GM21367 (cell line): ENCODE measurements around the gene ARL4A.

Experiments used
- ATAC-seq: cut with Tn5 transposase; IDR thresholded peaks from one replicate; pipeline ENCODE4 v1.9.1; 2021; ENCODE audit not compliant: unreplicated experiment

ARL4A gene

DNA sequence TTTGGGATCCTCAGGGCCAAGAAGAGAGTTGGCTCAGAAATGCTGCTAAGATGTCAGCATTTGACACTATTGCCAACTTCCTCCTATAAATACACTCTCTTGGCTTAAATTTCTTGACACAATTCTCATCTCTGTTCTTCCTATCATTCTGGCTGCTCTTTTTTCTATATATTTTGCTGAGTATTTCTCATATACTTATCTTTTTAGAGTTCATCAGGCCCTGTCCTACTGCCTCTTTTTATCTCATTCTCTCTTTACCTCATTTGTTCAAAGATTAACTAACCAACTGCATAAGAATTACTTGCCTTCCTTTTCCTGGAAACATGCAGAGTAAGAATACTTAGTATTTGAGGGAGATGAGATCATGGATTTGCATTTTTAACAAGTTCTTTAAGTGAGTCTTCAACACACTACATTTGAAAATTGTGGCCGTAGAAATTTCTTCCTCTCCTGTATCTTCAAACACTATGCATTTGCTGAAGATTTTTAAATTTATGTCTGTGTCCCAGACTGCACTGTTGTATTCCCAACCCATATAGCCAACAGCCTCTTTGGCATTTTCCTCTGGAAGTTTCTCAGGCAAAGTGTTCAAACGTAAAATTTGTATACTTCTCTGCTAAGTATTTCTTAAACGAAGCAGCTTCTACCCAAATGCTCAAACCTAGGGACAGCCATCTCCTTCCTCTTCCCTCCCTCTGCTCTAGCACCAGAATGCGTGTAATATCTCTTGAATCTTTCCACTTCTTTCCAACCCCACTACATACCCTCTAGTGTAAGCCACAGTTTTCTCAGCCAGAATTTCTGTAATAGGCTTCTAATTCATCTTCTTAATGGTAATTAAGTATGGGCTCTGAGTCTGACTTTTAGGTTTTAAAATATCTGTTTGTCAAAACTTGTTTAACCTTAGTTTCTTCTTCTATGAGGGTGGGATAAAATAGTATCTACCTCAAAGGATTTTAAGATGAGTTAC lies 35.5 kb downstream of the ARL4A start:
- no peak for ATAC-seq

DNA sequence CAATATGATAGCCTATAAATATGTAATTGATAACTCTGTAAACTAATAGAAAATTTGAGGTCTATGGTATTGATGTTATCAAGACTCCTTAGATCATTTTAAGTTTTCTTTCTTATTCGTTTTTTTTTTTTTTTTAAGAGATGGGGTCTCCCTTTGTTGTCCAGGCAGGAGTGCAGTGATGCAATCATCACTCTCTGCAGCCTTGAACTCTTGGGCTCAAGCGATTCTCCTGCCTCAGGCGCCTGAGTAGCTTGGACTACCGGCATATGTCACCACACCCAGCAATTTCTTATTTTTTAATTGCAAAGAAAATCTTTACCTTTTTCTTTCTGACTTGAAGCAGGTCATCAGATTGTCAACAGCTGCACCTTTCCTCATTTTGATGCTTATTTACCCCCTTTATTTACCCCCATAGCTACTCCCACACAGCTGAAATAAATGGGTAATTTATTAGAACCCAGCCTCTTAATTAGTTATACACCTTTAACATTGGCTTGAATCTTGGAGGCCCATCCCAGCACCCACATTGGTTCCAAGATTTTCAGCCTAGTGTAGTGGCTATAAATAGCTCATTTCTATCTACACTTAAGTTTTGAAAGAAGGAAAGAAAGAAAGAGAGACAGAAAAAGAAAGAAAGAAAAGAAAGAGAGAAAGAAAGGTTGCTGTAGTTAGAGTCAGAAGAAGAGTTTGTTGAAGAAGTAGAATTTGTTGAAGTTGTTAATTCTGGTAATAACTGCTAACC lies 38.3 kb downstream of the ARL4A start:
- no peak for ATAC-seq

DNA sequence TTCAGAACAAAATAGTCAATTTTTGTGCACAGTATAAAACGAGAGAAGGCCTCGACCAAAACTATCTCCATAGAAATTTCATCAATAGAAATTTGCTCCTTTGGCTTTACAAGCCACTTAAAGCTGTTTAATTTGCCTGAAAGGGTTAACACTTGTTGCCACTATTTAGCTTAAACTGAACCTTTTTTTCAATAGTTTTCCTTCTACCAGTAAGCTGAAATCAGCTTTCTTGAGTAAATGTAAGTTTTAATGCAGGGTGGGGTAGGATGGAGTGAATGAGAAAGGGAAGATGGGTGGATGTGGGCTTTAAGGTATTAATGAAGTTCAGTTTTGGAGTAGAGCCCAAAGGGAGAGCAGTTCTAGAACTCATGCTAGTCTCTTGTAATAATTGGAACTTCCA lies 39.5 kb downstream of the ARL4A start:
- ATAC-seq, result no peak

DNA sequence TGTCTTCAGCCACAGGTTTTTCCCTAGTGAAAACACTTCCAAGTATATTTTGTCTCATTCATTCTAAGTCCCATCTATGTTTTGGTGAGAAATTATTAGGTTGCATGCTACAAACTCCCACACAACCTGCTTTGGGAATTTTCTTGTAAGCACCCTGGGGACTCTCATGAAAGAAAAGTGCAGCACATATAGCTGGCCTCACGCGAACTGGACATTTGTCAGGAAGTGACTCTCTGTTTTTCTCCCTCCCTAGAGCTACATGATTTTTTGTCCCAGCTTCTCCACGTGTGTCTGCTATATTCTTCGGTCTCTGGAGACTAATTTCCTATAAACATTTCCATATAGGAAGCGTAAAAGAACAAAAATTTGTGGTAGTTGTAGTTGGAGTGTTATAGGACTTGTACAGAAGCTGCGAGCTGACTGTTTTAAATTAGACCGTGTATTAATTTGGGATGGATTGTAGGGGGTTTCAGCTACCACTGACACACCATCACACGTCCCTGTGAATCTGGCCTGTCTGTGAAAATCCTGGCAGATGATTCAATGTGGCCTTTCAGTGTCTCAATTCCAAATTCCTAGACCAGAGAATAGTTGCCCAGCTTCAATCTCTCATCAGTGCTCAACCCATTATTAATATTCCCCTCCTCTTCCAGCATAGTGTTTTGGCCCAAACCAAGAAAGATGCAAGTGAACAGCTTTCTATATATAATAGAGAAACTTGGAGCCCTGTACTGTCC lies 40.2 kb downstream of the ARL4A start:
- no peak for ATAC-seq

DNA sequence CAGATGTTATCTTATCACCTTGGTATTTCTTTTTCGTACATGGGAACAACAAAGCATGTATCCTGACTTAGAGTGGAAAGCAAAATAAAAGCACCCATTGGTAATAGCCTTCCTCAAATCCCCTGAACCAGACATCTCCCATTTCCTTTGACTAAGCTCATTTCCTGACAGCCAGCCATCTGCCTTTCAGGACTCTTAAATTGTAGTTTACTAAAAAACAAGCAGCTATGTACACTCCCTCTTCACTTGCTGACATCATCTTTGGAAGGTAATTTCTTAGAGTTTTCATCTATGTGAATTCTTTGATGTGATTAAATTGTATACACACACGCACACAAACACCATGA lies 40.7 kb downstream of the ARL4A start:
- no peak for ATAC-seq

DNA sequence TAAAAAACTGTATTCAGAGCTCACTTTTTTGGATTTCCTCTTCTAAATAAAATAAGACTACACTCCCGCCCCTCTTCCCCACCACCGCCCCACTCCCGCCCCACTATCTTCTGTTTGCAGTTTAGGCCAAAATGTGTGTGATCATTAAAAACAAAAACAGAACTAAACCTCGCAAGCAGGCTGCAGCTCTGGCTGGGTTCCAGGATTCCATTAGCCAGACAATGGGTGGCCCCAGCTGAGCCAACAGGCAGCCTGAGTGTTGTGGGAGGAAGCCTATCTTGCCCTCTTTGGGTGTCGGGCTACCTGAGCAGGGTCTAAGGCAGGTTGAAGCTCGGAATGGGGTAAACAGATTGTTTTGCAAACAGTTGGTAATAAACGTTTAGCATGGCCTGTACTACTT lies 41.7 kb downstream of the ARL4A start:
- ATAC-seq, result no peak

DNA sequence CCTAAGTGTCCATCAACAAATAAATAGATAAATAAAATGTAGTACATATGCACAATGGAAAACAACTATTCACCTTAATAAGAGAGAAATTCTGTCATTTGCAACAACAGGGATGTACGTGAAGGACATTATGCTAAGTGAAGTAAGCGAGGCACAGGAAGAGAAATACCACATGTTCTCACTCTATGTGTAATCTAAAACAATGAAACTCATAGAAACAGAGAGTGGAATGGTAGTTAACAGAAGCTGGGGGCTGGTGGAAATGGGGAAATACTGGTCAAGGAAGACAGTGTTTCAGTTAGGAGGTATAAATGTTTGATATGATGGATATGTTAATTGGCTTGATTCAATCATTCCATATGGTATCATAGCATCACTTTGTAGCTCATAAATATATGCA lies 43.1 kb downstream of the ARL4A start:
- ATAC-seq, result no peak

DNA sequence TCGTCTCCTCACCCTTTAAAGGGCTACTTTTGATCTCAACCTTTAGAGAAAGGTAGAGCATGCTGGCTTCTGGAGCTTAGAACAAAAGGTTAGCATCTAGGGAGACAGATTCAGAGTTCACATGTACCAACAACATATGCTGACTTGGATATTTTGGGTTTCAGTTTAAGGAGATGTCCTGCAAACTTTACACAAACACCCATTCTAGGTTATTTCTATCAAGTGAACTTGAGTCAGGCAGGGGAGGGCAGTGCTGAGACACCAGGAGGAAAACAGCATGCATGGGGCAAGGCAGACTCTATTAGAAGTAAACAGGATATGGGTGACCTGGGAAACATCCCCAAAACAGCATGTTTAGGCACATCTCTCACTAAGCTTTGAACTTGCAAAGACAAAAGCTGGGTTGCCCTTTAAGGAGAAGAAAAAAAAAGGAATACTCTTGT lies 43.8 kb downstream of the ARL4A start:
- peak; percentile 43 for ATAC-seq

DNA sequence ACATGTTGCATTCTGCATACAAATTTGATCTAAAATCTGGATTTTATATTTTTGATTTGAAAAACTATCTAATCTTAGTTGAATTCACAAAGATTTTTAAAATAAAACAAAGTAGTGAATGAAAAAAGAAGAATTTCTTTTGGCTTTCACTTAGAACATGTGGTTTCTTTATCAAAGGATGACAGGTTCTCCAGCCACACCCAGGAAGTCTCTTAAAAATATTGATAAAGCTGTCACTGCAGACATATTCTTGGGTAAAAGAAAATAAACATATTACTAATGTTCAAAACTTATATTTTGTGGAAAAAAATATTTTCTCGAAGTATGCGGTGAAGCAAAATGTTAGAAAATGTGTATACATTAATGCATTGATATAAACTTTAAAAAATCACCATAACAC lies 44.3 kb downstream of the ARL4A start:
- ATAC-seq, result no peak

DNA sequence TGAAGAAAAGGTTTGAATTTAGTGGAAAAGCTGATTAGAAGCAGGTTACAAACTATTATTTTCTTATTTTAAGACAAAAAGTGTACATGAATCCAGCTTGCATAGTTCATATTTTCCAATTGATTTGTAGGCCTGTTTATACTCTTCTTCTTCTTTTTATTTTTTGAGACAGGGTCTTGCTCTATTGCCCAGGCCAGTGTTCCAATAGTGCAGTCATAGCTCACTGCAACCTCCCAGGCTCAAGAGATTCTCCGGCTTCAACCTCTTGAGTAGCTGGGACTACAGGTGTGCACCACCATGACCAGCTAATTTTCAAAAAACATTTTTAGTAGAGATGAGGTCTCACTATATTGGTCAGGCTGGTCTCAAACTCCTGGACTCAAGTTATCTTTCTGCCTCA lies 45.0 kb downstream of the ARL4A start:
- ATAC-seq, result no peak

DNA sequence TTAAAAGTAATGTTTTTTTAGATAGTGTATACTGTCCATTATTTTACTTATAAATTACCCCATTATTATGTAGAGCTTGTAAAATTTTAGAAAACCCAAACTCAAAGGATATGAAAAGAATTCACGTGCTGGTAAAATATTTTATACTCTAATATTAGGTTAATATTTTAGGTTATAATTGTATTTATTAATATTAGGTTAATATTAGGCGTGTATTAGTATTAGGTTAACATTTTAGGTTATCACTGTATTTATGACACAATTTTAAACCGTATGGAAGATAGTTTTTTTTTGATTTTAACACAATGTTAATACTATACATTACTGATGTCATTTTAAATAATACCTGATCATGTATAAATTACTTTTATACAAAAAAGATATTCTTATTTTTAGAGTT lies 48.5 kb downstream of the ARL4A start:
- no peak for ATAC-seq

DNA sequence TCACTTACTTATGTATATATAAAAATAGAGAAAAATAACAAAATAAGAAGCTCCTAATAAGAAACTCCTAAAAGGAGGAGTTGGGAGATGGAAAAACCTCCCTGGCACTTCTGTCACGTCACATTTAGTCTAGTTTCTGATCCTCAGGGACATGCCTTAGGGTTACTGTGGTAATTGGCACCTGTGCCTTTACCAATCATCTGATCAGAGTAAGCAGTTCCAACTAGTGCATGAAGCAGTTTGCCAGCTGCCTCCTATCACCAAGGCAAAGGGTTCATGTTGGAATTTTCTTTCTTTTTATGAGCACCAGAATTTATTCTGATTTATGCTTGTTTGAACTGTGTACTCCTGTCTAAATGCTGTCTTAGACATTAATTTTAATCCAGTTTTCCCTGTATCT lies 49.9 kb downstream of the ARL4A start:
- no peak for ATAC-seq

DNA sequence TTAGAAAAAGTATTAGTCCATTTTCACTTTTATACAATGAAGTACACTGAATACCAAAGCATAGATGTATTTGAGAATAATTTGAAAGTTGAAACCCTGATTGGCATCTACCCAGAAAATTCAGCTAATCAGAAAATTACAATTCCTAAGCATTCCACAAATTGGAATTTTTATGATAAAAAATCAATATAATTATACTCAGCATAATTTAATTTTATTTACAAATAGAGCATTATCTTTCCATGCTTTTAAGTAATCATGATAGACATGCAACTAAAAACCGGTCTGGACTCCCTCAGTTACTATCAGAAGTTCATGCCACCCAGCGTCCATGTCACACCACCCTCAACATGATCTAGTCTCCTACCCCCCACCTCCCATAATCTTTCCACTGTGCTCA lies 50.4 kb downstream of the ARL4A start:
- ATAC-seq, result no peak

DNA sequence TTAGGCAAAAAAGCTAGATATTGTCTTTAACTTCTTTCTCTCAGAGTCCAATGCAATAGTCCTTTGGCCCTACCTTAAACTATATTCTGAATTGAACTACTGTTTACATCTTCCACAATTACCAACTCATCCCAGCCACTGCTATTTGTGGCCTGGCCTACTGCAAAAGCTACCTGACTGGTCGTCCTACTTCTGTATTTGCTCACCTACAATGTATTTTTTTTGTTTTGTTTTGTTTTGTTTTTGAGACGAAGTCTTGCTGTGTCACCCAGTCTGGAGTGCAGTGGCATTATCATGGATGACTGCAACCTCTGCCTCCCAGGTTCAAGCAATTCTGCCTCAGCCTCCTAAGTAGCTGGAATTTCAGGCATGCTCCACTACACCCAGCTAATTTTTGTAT lies 51.2 kb downstream of the ARL4A start:
- ATAC-seq, result no peak
